ENCODE measurements around the gene ZNF70. TPM values are rescaled to one million over a fixed set of nuclear protein-coding genes. Genes with fewer than 3 reads are reported as not detected.

The ZNF70 gene
- total RNA-seq, 1 donor from 2014 or later, result 12.1 TPM

DNA sequence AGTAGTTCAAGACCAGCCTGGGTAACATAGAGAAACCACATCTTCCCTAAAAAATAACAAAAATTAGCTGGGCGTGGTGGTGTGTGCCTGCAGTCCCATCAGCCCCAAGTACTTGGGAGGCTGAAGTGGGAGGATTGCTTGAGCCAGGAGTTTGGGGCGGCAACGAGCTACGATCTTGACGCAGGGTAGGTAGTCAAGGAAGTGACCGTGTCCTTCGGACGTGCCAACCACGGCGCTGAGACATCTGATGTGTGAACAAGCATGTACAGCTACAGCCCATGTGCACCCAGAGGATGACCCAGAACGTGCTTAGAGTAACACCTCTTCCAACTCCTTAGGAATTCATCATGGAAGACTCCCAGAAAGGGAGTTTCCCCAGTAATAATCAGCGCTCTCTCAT is 38.7 kb downstream of the ZNF70 start:
- no peaks in the 10 kb centered on the region for H3K9me3 Mint-ChIP-seq (ENCODE audit: low read depth)
- DNase-seq (ENCODE audit: low spot score), result peak; percentile 92
- no peak overlapping the region for H3K27ac Mint-ChIP-seq (ENCODE audit: unreplicated experiment)
- no peak for TF ChIP-seq CTCF (IDR thresholded peaks at IDR 0.05)
- peaks cover 40% of the 10 kb centered on the region for H3K36me3 Mint-ChIP-seq (ENCODE audit: low read depth)
- H3K4me1 Mint-ChIP-seq (ENCODE audit: low read depth), result peaks cover 5% of the 10 kb centered on the region
- no peak overlapping the region for H3K4me3 Mint-ChIP-seq (ENCODE audit: unreplicated experiment)
- H3K27me3 Mint-ChIP-seq (ENCODE audit: low read depth), result no peaks in the 10 kb centered on the region

- TF ChIP-seq CTCF (IDR thresholded peaks at IDR 0.05), result no peak
- no peak for DNase-seq (ENCODE audit: low spot score)
- Mint-ChIP-seq H3K36me3 (ENCODE audit: low read depth) (peaks cover 62% of the 10 kb centered on the region), H3K9me3 (ENCODE audit: low read depth) (no peaks in the 10 kb centered on the region), H3K27me3 (ENCODE audit: low read depth) (no peaks in the 10 kb centered on the region), H3K27ac (ENCODE audit: unreplicated experiment) (no peak overlapping the region), H3K4me3 (ENCODE audit: unreplicated experiment) (no peak overlapping the region), H3K4me1 (ENCODE audit: low read depth) (no peaks in the 10 kb centered on the region)
Measured at GRCh38 chr22:23709107-23709506, 41.8 kb downstream of the ZNF70 start.

- no peak overlapping the region for H3K27ac Mint-ChIP-seq (ENCODE audit: unreplicated experiment)
- peaks cover 60% of the 10 kb centered on the region for H3K36me3 Mint-ChIP-seq (ENCODE audit: low read depth)
- no peaks in the 10 kb centered on the region for H3K27me3 Mint-ChIP-seq (ENCODE audit: low read depth)
- H3K9me3 Mint-ChIP-seq (ENCODE audit: low read depth), result no peaks in the 10 kb centered on the region
- no peak overlapping the region for H3K4me3 Mint-ChIP-seq (ENCODE audit: unreplicated experiment)
- DNase-seq (ENCODE audit: low spot score), result no peak
- H3K4me1 Mint-ChIP-seq (ENCODE audit: low read depth), result no peaks in the 10 kb centered on the region
- no peak for TF ChIP-seq CTCF (IDR thresholded peaks at IDR 0.05)
Measured at GRCh38 chr22:23708270-23708669, 42.6 kb downstream of the ZNF70 start.

GRCh38 chr22:23705358-23705757 is 45.6 kb downstream of the ZNF70 start:
- no peaks in the 10 kb centered on the region for H3K9me3 Mint-ChIP-seq (ENCODE audit: low read depth)
- TF ChIP-seq CTCF (IDR thresholded peaks at IDR 0.05), result no peak
- no peak overlapping the region for H3K4me3 Mint-ChIP-seq (ENCODE audit: unreplicated experiment)
- H3K27ac Mint-ChIP-seq (ENCODE audit: unreplicated experiment), result no peak overlapping the region
- H3K36me3 Mint-ChIP-seq (ENCODE audit: low read depth), result peaks cover 61% of the 10 kb centered on the region
- peaks cover 7% of the 10 kb centered on the region for H3K4me1 Mint-ChIP-seq (ENCODE audit: low read depth)
- no peaks in the 10 kb centered on the region for H3K27me3 Mint-ChIP-seq (ENCODE audit: low read depth)
- no peak for DNase-seq (ENCODE audit: low spot score)

DNA sequence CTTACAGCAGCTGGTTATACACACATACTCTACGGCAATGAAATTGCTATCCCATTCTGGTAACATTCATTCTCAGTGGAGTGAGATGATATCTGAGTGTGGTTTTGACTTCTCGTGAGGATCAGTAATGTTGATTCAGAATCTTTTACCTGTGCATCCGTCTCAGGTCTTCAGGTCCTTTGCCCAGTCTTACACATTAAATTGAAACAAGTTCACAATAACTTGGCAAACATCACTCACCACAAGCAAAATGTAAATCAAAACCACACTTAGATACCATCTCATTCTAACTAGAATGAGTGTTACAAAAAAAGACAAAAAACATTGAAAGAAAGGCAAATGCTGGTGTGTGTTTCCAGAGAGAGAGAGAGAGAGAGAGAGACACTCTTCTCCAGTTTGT is 46.1 kb downstream of the ZNF70 start:
- peaks cover 61% of the 10 kb centered on the region for H3K36me3 Mint-ChIP-seq (ENCODE audit: low read depth)

More for the DNA sequence above, 46.1 kb downstream of the ZNF70 start:
- H3K27ac Mint-ChIP-seq (ENCODE audit: unreplicated experiment), result no peak overlapping the region
- H3K4me1 Mint-ChIP-seq (ENCODE audit: low read depth), result peaks cover 7% of the 10 kb centered on the region
- no peak overlapping the region for H3K4me3 Mint-ChIP-seq (ENCODE audit: unreplicated experiment)
- H3K27me3 Mint-ChIP-seq (ENCODE audit: low read depth), result no peaks in the 10 kb centered on the region
- no peaks in the 10 kb centered on the region for H3K9me3 Mint-ChIP-seq (ENCODE audit: low read depth)
- no peak for TF ChIP-seq CTCF (IDR thresholded peaks at IDR 0.05)
- DNase-seq (ENCODE audit: low spot score), result no peak
